HG03108 (cell line): ENCODE results near the gene BNIP5.

Experiments
- ATAC-seq: cut with Tn5 transposase; IDR thresholded peaks from one replicate; pipeline ENCODE4 v1.9.1; 2021; ENCODE audit warnings: moderate library complexity; ENCODE audit not compliant: unreplicated experiment

Gene BNIP5

DNA sequence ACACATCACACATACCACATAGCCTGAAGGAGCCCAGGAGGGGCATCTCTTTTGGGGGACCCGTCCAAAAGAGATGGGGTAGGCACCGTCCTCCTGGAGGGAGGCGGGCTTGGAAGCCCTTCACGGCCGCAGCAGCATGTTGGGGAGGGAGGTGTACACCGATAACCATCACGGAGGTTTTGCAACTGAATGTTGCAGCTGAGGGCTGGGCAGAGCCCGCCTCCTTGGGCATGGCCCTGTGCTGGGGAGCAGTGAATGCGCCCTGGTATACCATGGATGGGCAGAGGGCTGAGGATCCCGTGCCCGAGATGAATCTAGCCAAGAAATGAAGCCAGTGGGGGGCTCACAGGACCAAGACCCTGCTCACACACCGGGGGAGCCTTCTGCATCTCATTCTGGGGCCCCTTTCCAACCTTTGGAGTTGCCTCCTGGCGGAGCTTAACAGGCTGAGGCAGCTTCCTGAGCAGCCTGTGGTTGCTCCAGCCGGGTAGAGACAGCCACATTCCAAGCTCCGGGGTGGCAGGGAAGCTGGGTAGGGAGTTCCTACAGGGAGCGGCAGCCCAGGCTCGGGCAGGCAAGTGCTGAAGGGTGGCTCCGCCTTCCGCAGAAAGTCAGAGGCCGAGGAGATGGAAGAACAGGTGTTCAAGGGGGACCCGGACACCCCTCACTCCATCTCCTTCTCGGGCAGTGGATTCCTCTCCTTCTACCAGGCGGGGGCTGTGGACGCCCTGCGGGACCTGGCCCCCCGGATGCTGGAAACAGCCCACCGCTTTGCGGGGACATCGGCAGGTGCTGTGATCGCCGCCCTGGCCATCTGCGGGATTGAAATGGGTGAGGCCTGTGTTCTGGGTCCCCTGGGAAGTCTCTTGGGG lies 66.6 kb downstream of the BNIP5 start, which contains the start of gene PNPLA1:
PNPLA1 (plus strand) TSS at position 227 of the 872 bp plus-strand sequence; CDS start at position 627, 400 bp downstream.
- ATAC-seq, result no peak

DNA sequence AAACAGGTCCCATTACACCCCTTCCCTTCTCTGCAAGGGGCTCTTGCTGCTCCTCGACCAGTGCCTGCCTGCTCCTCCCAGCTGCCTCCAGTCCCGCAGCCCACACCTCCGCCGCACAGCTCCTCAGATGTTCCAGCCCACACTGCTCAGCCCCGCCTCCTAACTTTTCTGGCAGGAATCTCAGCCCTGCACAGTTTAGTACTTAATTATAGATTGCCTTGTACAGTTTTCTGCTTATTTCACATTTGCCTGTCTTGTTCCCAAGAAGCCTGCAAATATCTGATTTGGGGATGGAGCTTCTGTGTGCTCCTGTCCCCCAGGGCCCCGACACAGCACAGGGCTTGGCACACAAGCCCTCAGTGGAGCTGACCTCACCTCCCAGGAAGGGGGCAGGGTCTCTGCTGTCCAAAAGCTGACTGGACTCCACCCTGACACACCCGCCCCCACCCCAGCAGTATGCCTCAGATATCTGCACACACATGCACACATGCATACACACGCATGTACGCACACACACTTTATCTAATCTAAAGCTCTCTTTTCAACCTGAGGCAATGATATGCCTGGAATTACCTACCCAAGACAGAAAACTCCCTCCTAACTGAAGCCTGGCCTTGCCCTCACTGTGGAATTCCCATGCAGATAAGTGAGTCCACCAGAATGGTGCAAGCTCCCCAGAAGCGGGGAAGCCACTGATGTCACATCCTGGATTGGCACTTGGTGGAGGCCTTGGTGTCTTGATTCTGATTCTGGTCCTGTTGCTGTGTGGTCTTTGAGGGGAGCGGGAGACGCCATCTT lies 68.0 kb downstream of the BNIP5 start:
- no peak for ATAC-seq

DNA sequence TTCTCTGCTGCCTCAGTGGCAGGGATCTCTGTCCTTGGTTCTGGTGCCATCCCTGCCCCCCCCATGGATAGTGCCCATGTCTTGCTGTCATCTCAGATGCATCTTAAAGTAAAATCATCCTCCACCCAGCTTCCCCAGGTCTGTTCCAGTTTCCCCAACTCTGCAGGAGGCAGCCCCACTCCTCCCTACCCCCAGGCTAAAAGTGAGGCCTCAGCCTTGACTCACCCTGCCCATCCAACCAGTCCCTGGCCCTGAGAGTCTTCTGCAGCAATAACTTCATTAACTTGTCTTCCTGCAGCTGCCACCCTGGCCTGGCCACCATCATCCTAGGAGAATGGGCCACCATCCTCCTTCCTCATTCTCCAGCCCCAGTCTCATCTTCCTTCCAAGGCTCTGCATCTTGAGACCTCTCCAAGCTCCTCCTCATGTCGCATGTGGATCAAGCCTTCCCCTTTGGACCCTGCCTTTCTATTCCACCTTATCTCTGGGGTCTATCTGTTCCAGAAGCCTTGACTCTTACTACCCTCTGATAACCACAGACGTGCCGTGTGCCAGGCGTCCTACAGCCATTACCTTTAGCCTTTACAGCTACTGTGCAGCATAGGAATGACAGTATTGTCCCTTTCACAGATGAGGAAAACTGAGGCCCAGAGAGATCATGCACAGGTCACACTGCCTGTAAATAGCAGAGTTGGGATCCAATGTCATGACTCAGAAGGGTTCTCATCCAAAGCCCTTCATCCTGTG lies 68.8 kb downstream of the BNIP5 start:
- no peak for ATAC-seq

DNA sequence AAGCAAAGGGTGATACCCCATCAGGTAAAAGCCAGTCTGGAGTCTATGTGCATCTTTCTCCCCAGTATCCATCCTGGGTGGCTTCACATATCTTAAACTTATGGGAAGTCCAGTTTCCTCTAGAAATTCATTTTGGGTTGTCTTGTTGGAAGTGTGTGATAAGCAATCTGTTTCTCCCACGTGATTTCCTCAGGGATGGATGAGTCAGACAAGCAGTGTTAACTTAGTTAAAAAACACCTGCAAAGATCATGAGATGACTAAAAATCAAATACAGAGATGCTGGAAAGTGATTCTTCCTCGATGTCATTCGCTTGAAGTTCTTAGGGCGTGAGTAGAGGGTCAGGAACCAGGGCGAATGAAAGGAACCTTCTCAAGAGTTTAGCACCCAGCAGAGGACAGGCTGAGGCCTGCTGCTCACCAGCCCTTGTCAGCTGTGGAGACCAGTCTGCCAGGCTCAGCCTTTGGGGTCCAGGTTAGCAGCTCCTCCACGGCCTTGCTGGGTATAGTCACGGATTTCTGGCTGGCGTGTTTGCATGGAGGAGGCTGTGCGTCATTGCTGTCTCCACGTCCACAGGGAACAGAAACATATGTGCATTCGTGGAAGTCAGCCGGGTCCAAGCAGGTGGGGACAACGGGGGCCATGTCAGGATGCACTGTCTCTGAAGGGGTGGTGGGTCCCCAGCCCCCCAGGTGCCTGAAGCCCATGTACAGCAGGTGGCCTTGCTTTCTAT lies 69.6 kb downstream of the BNIP5 start:
- no peak for ATAC-seq
